ENCODE measurements around the gene IGFL1. TPM values are rescaled to one million over a fixed set of nuclear protein-coding genes. Genes with fewer than 3 reads are reported as not detected.
A peak's percentile ranks its signal among the peaks of the same experiment; 100 is the strongest.
"Not testable (repeated sequence)": the region's sequence is repeated elsewhere in the genome, so short reads cannot be mapped to it uniquely, and the experiment has no call there.

Gene IGFL1
- total RNA-seq, 1 donor from 2014 or later, result not detected

GRCh38 chr19:46264801-46265200 lies 35.3 kb downstream of the IGFL1 start:
- not testable (repeated sequence) for H3K4me3 Mint-ChIP-seq, H3K9me3 Mint-ChIP-seq

GRCh38 chr19:46265217-46265828 lies 35.8 kb downstream of the IGFL1 start:
- Mint-ChIP-seq H3K9me3 (no peaks in the 10 kb centered on the region), H3K4me1 (no peaks in the 10 kb centered on the region), H3K27me3 (ENCODE audit: low read depth) (peaks cover 38% of the 10 kb centered on the region), H3K4me3 (no peak overlapping the region), H3K36me3 (ENCODE audit: low read depth) (no peaks in the 10 kb centered on the region), H3K27ac (ENCODE audit: unreplicated experiment) (no peak overlapping the region)
- peak; percentile 81 for DNase-seq (ENCODE audit: low read depth, low spot score)
- peak; percentile 97 for TF ChIP-seq CTCF (conservative IDR thresholded peaks at IDR 0.05)

More at GRCh38 chr19:46264801-46265200, 35.3 kb downstream of the IGFL1 start:
- peaks cover 38% of the 10 kb centered on the region for H3K27me3 Mint-ChIP-seq (ENCODE audit: low read depth)
- not testable (repeated sequence) for DNase-seq (ENCODE audit: low read depth, low spot score); H3K27ac Mint-ChIP-seq (ENCODE audit: unreplicated experiment); H3K36me3 Mint-ChIP-seq (ENCODE audit: low read depth); H3K4me1 Mint-ChIP-seq

- Mint-ChIP-seq H3K4me1 (no peaks in the 10 kb centered on the region), H3K4me3 (no peak overlapping the region), H3K27ac (ENCODE audit: unreplicated experiment) (no peak overlapping the region), H3K9me3 (no peaks in the 10 kb centered on the region), H3K36me3 (ENCODE audit: low read depth) (no peaks in the 10 kb centered on the region), H3K27me3 (ENCODE audit: low read depth) (peaks cover 37% of the 10 kb centered on the region)
- no peak for DNase-seq (ENCODE audit: low read depth, low spot score)
- TF ChIP-seq CTCF (conservative IDR thresholded peaks at IDR 0.05), result no peak
These were observed 39.6 kb downstream of the IGFL1 start for GRCh38 chr19:46269101-46269500.

- no peak for TF ChIP-seq CTCF (conservative IDR thresholded peaks at IDR 0.05)
- no peaks in the 10 kb centered on the region for H3K9me3 Mint-ChIP-seq
- H3K27ac Mint-ChIP-seq (ENCODE audit: unreplicated experiment), result no peak overlapping the region
- DNase-seq (ENCODE audit: low read depth, low spot score), result no peak
- H3K27me3 Mint-ChIP-seq (ENCODE audit: low read depth), result peaks cover 31% of the 10 kb centered on the region
- no peaks in the 10 kb centered on the region for H3K36me3 Mint-ChIP-seq (ENCODE audit: low read depth)
- no peak overlapping the region for H3K4me3 Mint-ChIP-seq
- no peaks in the 10 kb centered on the region for H3K4me1 Mint-ChIP-seq
These were observed 41.1 kb downstream of the IGFL1 start for GRCh38 chr19:46270521-46271256.

- no peak overlapping the region for H3K4me3 Mint-ChIP-seq
- H3K27ac Mint-ChIP-seq (ENCODE audit: unreplicated experiment), result no peak overlapping the region
- H3K36me3 Mint-ChIP-seq (ENCODE audit: low read depth), result no peaks in the 10 kb centered on the region
- no peaks in the 10 kb centered on the region for H3K4me1 Mint-ChIP-seq
- H3K27me3 Mint-ChIP-seq (ENCODE audit: low read depth), result peaks cover 29% of the 10 kb centered on the region
- DNase-seq (ENCODE audit: low read depth, low spot score), result no peak
- H3K9me3 Mint-ChIP-seq, result no peaks in the 10 kb centered on the region
- no peak for TF ChIP-seq CTCF (conservative IDR thresholded peaks at IDR 0.05)
These were observed 42.1 kb downstream of the IGFL1 start for GRCh38 chr19:46271481-46272197.

GRCh38 chr19:46273931-46274330 lies 44.4 kb downstream of the IGFL1 start:
- not testable (repeated sequence) for H3K4me1 Mint-ChIP-seq; H3K4me3 Mint-ChIP-seq; H3K27ac Mint-ChIP-seq (ENCODE audit: unreplicated experiment); H3K9me3 Mint-ChIP-seq; DNase-seq (ENCODE audit: low read depth, low spot score); H3K36me3 Mint-ChIP-seq (ENCODE audit: low read depth)
- peaks cover 33% of the 10 kb centered on the region for H3K27me3 Mint-ChIP-seq (ENCODE audit: low read depth)
